Keratinocyte (primary cell): Measurements from ENCODE around the gene ZNF354C. TPM values are rescaled to one million over a fixed set of nuclear protein-coding genes. Genes with fewer than 3 reads are reported as not detected.

ENCODE experiments used
- DNase-seq: peaks from one replicate; pipeline ENCODE4 v3.0.0-alpha.2; 2011; ENCODE audit warnings: low read depth, missing footprints, low spot score
- FAIRE-seq: peaks from 2 replicates; lab custom pipeline; 2011; peaks lifted over from hg19 to GRCh38; lab: Jason Lieb, UNC
- H2AFZ ChIP-seq: 2 replicates; pipeline ENCODE4 v1.6.0; 2012; ENCODE audit warnings: low read length, control low read depth, inconsistent platforms; ENCODE audit not compliant: control insufficient read depth
- H3K27ac ChIP-seq: 2 replicates; pipeline ENCODE4 v1.5.1; 2011; ENCODE audit warnings: low read length; ENCODE audit not compliant: control insufficient read depth, insufficient read depth
- H3K27me3 ChIP-seq: 3 replicates; pipeline ENCODE4 v1.6.0; 2011; ENCODE audit warnings: low read length; ENCODE audit not compliant: control insufficient read depth, insufficient read depth; ENCODE audit errors: extremely low read depth
- H3K36me3 ChIP-seq, 2 experiments: 2 replicates in 1 of 2; 3 replicates in 1 of 2; pipeline ENCODE4 v1.5.1; 2011; ENCODE audit warnings: low read length in 2 of 2, mild to moderate bottlenecking in 1 of 2; ENCODE audit not compliant: control insufficient read depth in 2 of 2, insufficient read depth in 2 of 2; ENCODE audit errors: extremely low read depth in 1 of 2
- H3K4me1 ChIP-seq: 3 replicates; pipeline ENCODE4 v1.5.1; 2011; ENCODE audit warnings: low read length; ENCODE audit not compliant: control insufficient read depth, insufficient read depth; ENCODE audit errors: extremely low read depth
- H3K4me2 ChIP-seq: 3 replicates; pipeline ENCODE4 v1.6.0; 2011; ENCODE audit warnings: low read depth, low read length; ENCODE audit not compliant: control insufficient read depth, insufficient read depth; ENCODE audit errors: extremely low read depth
- H3K4me3 ChIP-seq, 3 experiments: fragments of 200-600 bp in 1 of 3; sonication (generic) in 1 of 3; 2 replicates in 2 of 3; 3 replicates in 1 of 3; pipeline ENCODE4 v1.5.1; 2011 to 2016; ENCODE audit warnings: low read length in 3 of 3, mild to moderate bottlenecking in 3 of 3, control low read depth in 2 of 3, inconsistent platforms in 1 of 3, low read depth in 1 of 3, mixed read lengths in 1 of 3, mixed run types in 1 of 3, moderate library complexity in 1 of 3; ENCODE audit not compliant: control insufficient read depth in 2 of 3, insufficient read depth in 2 of 3; ENCODE audit errors: extremely low read depth in 1 of 3
- H3K79me2 ChIP-seq: 2 replicates; pipeline ENCODE4 v1.6.0; 2012; ENCODE audit warnings: low read length; ENCODE audit not compliant: control insufficient read depth, insufficient read depth
- H3K9ac ChIP-seq: 3 replicates; pipeline ENCODE4 v1.6.0; 2011; ENCODE audit warnings: low read length; ENCODE audit not compliant: control insufficient read depth, insufficient read depth; ENCODE audit errors: extremely low read depth
- H3K9me1 ChIP-seq: 3 replicates; pipeline ENCODE4 v1.6.0; 2011; ENCODE audit warnings: low read length; ENCODE audit not compliant: control insufficient read depth, insufficient read depth; ENCODE audit errors: extremely low read depth
- H3K9me3 ChIP-seq: 2 replicates; pipeline ENCODE4 v1.5.1; 2012; ENCODE audit warnings: low read depth, low read length; ENCODE audit not compliant: control insufficient read depth
- H4K20me1 ChIP-seq: 3 replicates; pipeline ENCODE4 v1.6.0; 2011; ENCODE audit warnings: low read length; ENCODE audit not compliant: control insufficient read depth, insufficient read depth; ENCODE audit errors: extremely low read depth
- EZH2 ChIP-seq: IDR thresholded peaks from one replicate; pipeline ENCODE4 v1.6.1; 2012; ENCODE audit warnings: inconsistent platforms, mild to moderate bottlenecking, low read length, moderate library complexity
- dilution Hi-C: fragments of 300-500 bp; cut with MboI; formaldehyde crosslinking; loops from one replicate; pipeline ENCODE4 v1.7.0; 2020; ENCODE audit warnings: low sequenced_read_pairs; ENCODE audit not compliant: extremely low pct_ligation_motif_present
- polyA plus RNA-seq, 5 experiments: library from polyadenylated mRNA; depleted of rRNA in 3 of 5; stranded (reverse) in 3 of 5; stranded (forward) in 1 of 5; unstranded in 1 of 5; fragments of >200 nt; gene quantifications; 1 replicate in 1 of 5; 2 replicates in 3 of 5; 3 replicates in 1 of 5; pipeline versions ENCODE4 v1.2.1 to v1.2.3, GENCODE V29; 2011 to 2012; ENCODE audit warnings: missing spikeins in 2 of 5, low read depth in 1 of 5, low replicate concordance in 1 of 5
- TF ChIP-seq, protein P1 (sequence below), 3 experiments: IDR thresholded peaks in 1 of 3; conservative IDR thresholded peaks in 1 of 3; optimal IDR thresholded peaks in 1 of 3; 2 replicates in 2 of 3; 3 replicates in 1 of 3; pipeline versions ENCODE3 to v1.5.1; 2011; ENCODE audit warnings: low read length in 3 of 3, mild to moderate bottlenecking in 3 of 3, moderate library complexity in 2 of 3, control low read depth in 1 of 3, inconsistent platforms in 1 of 3; ENCODE audit not compliant: insufficient read depth in 2 of 3; ENCODE audit errors: extremely low read depth in 1 of 3

The ZNF354C gene
- polyA plus RNA-seq, 1 donor (not counting 4 experiments of a cell fraction or from before 2014, with no cell fraction given), result 2.7 TPM

DNA sequence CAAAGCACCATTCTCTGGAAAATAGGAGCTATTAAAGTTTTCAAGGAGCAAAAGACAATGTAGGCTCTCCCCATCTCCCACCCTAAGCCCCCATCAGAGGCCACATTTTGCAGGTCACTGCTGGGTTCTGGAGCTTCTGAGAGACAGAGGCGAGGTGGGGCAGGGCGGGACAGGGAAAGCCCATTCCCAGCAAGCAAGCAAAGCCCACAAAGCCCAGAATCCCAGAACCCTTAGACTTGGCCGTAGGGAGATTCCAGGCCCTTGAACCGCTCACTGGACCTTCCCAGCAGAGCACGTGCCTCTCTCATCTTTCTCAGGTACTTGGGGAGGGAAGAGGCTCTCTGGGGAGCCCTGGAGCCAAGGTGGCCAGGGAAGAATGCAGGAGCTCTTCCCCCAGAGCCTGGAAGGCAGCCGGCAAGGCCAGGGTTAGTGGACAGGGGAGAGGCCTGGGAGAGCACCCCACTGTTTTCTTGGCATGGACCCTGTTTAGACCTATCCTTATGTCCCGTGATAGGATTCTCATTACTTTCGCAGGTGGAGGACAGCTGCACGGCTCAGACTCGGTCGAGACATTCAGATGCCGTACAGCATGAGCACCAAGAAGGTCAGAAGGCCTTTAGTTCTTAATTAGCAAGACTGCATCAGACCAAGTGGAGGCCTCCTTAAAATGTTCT lies 52.4 kb downstream of the ZNF354C start:
- no peak for TF ChIP-seq EZH2
- TF ChIP-seq, protein P1, sequence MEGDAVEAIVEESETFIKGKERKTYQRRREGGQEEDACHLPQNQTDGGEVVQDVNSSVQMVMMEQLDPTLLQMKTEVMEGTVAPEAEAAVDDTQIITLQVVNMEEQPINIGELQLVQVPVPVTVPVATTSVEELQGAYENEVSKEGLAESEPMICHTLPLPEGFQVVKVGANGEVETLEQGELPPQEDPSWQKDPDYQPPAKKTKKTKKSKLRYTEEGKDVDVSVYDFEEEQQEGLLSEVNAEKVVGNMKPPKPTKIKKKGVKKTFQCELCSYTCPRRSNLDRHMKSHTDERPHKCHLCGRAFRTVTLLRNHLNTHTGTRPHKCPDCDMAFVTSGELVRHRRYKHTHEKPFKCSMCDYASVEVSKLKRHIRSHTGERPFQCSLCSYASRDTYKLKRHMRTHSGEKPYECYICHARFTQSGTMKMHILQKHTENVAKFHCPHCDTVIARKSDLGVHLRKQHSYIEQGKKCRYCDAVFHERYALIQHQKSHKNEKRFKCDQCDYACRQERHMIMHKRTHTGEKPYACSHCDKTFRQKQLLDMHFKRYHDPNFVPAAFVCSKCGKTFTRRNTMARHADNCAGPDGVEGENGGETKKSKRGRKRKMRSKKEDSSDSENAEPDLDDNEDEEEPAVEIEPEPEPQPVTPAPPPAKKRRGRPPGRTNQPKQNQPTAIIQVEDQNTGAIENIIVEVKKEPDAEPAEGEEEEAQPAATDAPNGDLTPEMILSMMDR (optimal IDR thresholded peaks at IDR 0.05 in 1 of 3, IDR thresholded peaks at IDR 0.05 in 1 of 3, conservative IDR thresholded peaks at IDR 0.05 in 1 of 3; ENCODE audit: extremely low read depth in 1 of 3, insufficient read depth in 2 of 3, low read length in 3 of 3), result no peak
- no peaks in the 10 kb centered on the region for H3K4me1 ChIP-seq
- no peaks in the 10 kb centered on the region for H4K20me1 ChIP-seq
- H3K4me2 ChIP-seq, result no peak overlapping the region
- peaks cover 9% of the 10 kb centered on the region for H3K9me3 ChIP-seq
- H3K79me2 ChIP-seq, result no peaks in the 10 kb centered on the region
- no peaks in the 10 kb centered on the region for H3K27me3 ChIP-seq
- H3K27ac ChIP-seq, result no peak overlapping the region
- DNase-seq (no peak), FAIRE-seq (no peak)
- H3K9ac ChIP-seq, result no peak overlapping the region
- no peaks in the 10 kb centered on the region for H3K36me3 ChIP-seq
- no peak overlapping the region for H2AFZ ChIP-seq
- no peak overlapping the region for H3K4me3 ChIP-seq
- no peaks in the 10 kb centered on the region for H3K9me1 ChIP-seq
- dilution Hi-C loops, result no loop called here

DNA sequence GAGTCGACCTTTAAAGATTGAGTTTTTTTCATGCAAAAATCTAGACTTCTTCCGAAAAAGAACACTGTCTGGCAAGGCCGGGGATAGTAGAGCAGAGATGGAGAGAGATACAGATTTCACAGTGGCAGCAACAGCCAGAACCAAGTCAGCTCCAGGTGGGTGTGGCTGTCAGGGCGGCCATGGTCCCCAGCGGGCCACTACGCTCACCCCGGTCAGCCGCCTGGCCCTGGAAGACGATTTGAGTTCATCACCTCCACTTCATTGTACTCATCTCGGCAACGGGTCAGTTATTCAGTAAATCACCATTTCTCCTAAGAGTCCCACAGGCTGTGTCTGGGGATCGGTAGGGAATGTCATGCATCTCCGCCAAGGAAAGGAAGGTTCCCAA lies 53.0 kb downstream of the ZNF354C start:
- Histone ChIP-seq H3K4me2 (no peak overlapping the region), H4K20me1 (no peaks in the 10 kb centered on the region), H3K4me1 (no peaks in the 10 kb centered on the region), H2AFZ (no peak overlapping the region), H3K36me3 (no peaks in the 10 kb centered on the region), H3K27me3 (no peaks in the 10 kb centered on the region), H3K4me3 (no peak overlapping the region), H3K9me3 (peaks cover 9% of the 10 kb centered on the region), H3K27ac (no peak overlapping the region), H3K9ac (no peak overlapping the region), H3K9me1 (no peaks in the 10 kb centered on the region), H3K79me2 (no peaks in the 10 kb centered on the region)
- DNase-seq (no peak), FAIRE-seq (no peak)
- dilution Hi-C loops, result no loop called here
- TF ChIP-seq EZH2, result no peak
- TF ChIP-seq, protein P1 (optimal IDR thresholded peaks at IDR 0.05 in 1 of 3, IDR thresholded peaks at IDR 0.05 in 1 of 3, conservative IDR thresholded peaks at IDR 0.05 in 1 of 3; ENCODE audit: extremely low read depth in 1 of 3, insufficient read depth in 2 of 3, low read length in 3 of 3), result no peak
